Measurements from ENCODE around the gene CFD. TPM values are rescaled to one million over a fixed set of nuclear protein-coding genes. Genes with fewer than 3 reads are reported as not detected.

Gene CFD
- total RNA-seq, 6 experiments from 2014 or later: 0.84 to 1.7 (median 0.98) TPM

DNA sequence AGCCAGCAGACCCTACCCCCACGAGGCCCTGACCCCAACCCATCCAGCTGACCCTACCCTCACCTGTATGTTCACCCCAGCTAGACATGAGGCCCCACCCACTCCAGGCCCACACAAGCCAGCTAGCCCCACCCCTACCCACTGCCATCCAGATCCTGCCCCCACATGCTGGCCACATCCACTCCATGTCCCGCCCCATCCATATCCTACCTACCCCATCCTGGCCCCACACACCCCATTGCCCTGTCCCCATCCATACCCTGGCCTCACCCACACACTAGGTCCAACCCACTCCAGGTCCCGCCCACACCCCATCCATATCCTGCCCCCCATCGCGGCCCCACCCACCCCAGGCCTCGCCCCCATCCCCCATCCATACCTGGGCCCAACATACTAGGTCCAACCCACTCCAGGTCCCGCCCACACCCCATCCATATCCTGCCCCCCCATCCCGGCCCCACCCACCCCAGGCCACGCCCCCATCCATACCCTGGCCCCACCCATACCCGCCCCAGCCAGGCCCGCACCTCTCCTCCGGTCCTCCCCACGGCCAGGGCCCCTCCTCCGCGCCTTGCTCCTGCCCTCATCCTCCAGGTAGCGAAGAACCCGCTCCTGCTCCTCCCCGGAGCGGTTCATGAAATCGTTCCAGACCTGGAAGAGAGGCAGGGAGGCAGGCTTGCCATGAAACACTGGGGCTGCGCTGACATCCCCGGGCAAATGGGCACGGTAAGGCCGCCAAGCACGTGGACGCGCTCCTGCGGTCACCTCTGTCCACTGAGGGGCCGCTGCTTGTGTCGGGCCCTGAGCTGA is 41.0 kb downstream of the CFD start:
- Mint-ChIP-seq H3K27me3 (ENCODE audit: insufficient read depth) (peaks cover 1% of the 10 kb centered on the region; the same call in 1 of the 2 replicates), H3K27ac (no peak overlapping the region), H3K9me3 (no peaks in the 10 kb centered on the region), H3K4me1 (ENCODE audit: low read depth) (no peaks in the 10 kb centered on the region), H3K36me3 (ENCODE audit: low read depth) (peaks cover 5% of the 10 kb centered on the region; the same call in 1 of the 2 replicates), H3K4me3 (no peak overlapping the region)
- TF ChIP-seq, protein P1, sequence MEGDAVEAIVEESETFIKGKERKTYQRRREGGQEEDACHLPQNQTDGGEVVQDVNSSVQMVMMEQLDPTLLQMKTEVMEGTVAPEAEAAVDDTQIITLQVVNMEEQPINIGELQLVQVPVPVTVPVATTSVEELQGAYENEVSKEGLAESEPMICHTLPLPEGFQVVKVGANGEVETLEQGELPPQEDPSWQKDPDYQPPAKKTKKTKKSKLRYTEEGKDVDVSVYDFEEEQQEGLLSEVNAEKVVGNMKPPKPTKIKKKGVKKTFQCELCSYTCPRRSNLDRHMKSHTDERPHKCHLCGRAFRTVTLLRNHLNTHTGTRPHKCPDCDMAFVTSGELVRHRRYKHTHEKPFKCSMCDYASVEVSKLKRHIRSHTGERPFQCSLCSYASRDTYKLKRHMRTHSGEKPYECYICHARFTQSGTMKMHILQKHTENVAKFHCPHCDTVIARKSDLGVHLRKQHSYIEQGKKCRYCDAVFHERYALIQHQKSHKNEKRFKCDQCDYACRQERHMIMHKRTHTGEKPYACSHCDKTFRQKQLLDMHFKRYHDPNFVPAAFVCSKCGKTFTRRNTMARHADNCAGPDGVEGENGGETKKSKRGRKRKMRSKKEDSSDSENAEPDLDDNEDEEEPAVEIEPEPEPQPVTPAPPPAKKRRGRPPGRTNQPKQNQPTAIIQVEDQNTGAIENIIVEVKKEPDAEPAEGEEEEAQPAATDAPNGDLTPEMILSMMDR (IDR thresholded peaks at IDR 0.05): no peak
- no peak for DNase-seq

DNA sequence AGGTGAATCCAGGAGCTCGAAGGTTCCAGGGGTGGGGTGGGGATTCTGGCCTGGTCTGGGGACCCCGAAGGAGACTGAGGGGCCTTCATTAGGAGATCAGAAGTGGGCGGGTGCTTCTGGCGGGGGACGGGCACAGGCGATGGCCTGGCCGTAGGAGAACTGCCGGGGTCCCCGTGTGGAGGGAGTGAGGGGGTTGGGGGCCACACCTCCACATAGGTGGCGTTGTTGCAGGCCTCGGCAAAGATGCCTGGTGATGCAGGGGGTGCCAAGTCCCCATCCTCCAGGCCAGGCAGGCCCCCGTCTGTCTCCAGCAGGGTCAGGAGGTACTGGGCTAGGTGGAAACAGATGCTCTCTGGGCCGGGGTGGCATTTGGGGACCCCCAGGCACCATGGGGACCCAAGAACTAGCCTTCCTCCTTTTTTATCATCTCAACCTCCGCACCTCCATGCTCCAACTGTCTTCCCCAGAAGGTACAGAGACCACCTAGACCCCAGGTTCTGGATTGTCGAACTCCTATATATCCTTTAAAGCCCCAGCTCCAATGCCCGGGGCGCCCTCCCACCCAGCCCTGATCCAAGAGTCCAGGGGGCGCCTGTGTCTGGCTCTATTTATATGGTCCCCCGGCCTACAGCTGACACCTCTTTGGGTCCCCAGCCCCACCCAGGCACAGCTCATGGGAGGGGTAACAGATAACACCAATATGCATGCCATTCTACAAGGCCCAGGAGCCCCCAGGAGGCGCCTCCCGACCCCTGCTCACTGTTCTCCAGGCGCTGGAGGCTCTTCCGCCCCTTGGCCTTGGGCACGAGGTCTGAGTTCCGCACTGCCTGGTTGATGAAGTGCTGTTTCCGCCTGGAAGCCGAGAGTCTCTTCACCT is 42.0 kb downstream of the CFD start:
- no peaks in the 10 kb centered on the region for H3K9me3 Mint-ChIP-seq
- H3K4me3 Mint-ChIP-seq: no peak overlapping the region
- peaks cover 5% of the 10 kb centered on the region; the same call in 1 of the 2 replicates for H3K36me3 Mint-ChIP-seq (ENCODE audit: low read depth)
- H3K27ac Mint-ChIP-seq: no peak overlapping the region
- peaks cover 1% of the 10 kb centered on the region; the same call in 1 of the 2 replicates for H3K27me3 Mint-ChIP-seq (ENCODE audit: insufficient read depth)
- no peak for DNase-seq
- no peaks in the 10 kb centered on the region for H3K4me1 Mint-ChIP-seq (ENCODE audit: low read depth)
- TF ChIP-seq, protein P1 (IDR thresholded peaks at IDR 0.05): no peak

DNA sequence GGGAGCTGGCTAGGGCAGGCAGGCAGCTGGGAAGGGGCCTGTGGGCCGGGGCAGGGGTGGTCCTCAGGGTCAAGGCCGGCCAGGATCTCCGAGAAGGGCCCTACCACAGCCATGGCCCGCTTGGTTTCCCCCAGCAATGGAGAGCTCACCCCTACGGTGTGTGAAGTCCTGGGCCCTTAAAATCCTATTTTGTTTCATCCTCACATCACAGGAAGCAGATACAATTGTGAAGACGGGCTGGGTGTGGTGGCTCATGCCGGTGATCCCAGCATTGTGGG is 42.6 kb downstream of the CFD start:
- no peaks in the 10 kb centered on the region for H3K9me3 Mint-ChIP-seq
- H3K36me3 Mint-ChIP-seq (ENCODE audit: low read depth): peaks cover 5% of the 10 kb centered on the region; the same call in 1 of the 2 replicates
- no peak for DNase-seq
- no peak overlapping the region for H3K4me3 Mint-ChIP-seq
- no peak overlapping the region for H3K27ac Mint-ChIP-seq
- H3K4me1 Mint-ChIP-seq (ENCODE audit: low read depth): no peaks in the 10 kb centered on the region
- TF ChIP-seq, protein P1 (IDR thresholded peaks at IDR 0.05): no peak
- H3K27me3 Mint-ChIP-seq (ENCODE audit: insufficient read depth): peaks cover 1% of the 10 kb centered on the region; the same call in 1 of the 2 replicates

DNA sequence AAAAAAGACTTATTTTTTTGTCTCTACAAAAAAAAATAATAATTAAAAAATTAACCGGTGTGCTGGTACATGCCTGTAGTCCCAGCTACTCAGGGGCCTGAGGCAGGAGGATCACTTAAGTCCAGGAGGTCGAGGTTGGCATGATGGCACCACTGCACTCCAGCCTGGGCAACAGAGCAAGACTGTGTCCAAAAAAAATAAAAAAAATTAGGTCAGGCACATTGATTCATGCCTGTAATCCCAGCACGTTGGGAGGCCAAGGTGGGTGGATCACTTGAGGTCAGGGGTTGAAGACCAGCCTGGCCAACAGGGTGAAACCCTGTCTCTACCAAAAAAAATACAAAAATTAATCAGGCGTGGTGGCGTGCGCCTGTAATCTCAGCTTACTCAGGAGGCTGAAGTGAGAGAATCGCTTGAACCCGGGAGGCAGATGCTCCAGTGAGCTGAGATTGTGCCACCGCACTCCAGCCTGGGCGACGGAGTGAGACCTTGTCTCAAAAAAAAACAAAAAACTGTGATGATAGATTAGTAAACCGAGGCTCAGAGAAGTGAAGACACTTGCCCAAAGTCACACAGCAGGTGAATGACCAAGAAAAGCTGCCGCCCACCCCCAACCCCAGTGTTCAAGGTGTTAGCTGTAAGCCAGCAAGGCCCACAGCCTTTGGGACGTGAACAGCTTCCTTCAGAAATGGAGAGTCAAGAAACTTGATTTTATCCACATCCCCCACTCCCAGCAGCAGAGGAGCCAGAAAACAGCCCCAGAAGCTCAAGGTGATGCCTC is 43.2 kb downstream of the CFD start:
- Mint-ChIP-seq H3K27ac (no peak overlapping the region), H3K27me3 (ENCODE audit: insufficient read depth) (peaks cover 1% of the 10 kb centered on the region; the same call in 1 of the 2 replicates)

More for the DNA sequence above, 43.2 kb downstream of the CFD start:
- Mint-ChIP-seq H3K9me3 (no peaks in the 10 kb centered on the region), H3K4me3 (no peak overlapping the region), H3K36me3 (ENCODE audit: low read depth) (peaks cover 5% of the 10 kb centered on the region; the same call in 1 of the 2 replicates), H3K4me1 (ENCODE audit: low read depth) (no peaks in the 10 kb centered on the region)
- TF ChIP-seq, protein P1 (IDR thresholded peaks at IDR 0.05): no peak
- DNase-seq: no peak
